WI38 (cell line): ENCODE results near the gene ALG2.

Experiments used
- H3K4me3 ChIP-seq: 2 replicates; pipeline ENCODE4 v1.5.1; 2011; ENCODE audit warnings: low read depth, mild to moderate bottlenecking, control low read depth, low read length
- TF ChIP-seq, protein P1 (sequence below): IDR thresholded peaks from 2 replicates; pipeline ENCODE4 v1.5.1; 2012; ENCODE audit warnings: low read depth, mild to moderate bottlenecking, control low read depth, low read length

Gene ALG2

DNA sequence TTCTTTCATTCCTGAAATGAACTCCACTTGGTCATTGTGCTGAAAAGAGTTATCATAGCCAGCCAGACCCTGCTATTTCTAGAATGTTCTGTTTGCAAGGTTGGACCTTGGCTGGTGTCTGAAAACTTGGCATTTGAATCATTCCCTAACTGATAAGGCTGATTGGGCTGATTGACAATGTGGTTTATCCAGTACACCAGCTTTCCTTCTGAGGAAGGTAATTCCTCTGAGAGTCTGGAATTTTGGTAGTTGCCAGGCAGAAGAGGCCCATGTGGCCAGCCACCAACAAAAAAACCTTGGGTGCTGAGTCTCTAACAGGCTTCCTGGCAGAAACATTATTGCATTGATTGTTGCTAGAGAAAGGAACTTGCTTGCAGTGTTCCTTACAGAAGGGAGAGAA, 15.6 kb upstream of the ALG2 start:
- TF ChIP-seq, protein P1, sequence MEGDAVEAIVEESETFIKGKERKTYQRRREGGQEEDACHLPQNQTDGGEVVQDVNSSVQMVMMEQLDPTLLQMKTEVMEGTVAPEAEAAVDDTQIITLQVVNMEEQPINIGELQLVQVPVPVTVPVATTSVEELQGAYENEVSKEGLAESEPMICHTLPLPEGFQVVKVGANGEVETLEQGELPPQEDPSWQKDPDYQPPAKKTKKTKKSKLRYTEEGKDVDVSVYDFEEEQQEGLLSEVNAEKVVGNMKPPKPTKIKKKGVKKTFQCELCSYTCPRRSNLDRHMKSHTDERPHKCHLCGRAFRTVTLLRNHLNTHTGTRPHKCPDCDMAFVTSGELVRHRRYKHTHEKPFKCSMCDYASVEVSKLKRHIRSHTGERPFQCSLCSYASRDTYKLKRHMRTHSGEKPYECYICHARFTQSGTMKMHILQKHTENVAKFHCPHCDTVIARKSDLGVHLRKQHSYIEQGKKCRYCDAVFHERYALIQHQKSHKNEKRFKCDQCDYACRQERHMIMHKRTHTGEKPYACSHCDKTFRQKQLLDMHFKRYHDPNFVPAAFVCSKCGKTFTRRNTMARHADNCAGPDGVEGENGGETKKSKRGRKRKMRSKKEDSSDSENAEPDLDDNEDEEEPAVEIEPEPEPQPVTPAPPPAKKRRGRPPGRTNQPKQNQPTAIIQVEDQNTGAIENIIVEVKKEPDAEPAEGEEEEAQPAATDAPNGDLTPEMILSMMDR = no peak
- H3K4me3 ChIP-seq = no peak overlapping the region

DNA sequence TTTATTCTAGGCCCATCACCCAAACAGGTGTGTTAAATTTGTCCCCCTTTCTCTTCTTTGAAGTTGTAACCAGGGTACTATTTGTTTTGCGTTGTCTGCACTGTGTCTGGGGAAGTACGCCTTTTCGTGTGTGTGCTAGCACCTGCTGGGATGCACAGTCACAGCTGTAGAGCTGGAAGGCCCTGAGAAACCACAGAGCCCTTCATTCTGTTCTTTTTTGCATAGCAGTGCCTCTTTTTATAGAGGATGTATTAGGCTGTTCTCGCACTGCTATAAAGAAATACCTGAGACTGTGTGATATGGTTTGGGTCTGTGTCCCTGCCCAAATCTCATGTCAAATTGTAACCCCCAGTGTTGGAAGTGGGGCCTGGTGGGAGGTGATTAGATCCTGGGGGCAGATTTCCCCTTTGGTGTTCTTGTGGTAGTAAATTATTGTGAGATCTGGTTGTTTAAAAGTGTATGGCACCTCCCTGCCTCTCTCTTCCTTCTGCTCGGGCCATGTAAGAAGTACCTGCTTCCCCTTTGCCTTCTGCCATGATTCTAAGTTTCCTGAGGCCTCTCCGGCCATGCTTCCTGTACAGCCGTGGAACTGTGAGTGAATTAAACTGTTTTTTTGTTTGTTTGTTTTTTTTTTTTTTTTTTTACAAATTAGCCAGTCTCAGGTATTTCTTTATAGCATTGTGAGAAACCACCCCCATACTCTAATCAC, 14.3 kb upstream of the ALG2 start:
- TF ChIP-seq, protein P1 = no peak

DNA sequence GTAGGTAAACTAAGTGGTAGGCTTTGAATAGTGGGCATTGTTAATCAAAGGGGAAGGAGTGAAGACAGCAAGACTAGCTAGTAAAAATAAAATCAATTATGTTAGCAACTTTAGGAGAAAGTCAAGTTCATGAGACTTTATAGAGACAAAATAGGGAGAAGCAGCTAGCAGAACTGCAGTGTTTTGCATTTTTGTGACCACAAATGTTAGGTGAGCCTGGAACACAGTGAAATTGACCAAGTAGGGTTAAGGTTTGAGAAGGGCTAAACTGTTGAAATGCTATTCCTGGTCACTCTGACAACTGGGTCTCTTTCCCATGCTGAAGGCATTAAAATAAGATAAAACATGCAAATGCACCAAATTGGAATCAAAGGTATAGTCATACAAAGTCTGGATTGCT, 13.3 kb upstream of the ALG2 start:
- TF ChIP-seq, protein P1 = no peak

More for the DNA sequence above, 14.3 kb upstream of the ALG2 start:
- H3K4me3 ChIP-seq = no peak overlapping the region

DNA sequence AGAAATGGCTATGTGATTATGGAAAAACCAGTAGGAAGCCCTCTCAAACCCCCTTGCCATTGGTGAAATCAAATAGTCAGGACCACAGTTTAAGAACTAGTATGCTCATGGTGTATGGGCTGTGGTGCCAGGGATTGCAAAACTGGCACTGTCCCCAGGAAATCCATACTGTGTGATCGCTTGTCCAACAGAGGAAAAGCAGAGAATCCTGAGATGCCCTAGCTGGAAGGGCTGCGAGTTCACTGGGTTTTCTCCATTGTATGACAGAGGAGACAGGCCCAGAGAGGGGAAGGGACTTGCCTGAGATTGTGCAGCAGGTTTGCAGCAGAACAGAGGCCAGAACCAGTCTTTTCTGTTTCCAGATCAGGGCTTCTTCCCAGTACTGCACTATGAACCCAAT, 12.9 kb upstream of the ALG2 start:
- H3K4me3 ChIP-seq = no peak overlapping the region
- TF ChIP-seq, protein P1 = no peak

More for the DNA sequence above, 13.3 kb upstream of the ALG2 start:
- no peak overlapping the region for H3K4me3 ChIP-seq

DNA sequence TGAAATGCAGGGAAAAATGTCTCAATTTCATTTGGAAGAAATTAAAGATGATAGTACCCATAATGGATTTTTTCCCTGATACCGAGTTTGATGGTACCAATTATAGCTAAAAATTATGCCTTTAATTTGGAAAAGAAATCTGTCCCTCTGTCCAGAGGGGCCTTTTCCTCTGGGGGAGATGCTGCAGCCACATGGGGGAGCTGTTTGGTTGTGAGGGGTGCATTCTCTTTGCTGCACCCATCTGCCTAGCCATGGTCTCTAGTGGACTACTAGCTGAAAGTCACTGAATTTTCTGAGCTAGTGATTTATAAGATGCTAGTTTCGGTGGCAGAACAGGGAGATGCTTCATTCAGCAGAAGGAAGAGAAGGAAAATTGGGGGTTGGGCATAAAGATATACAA, 10.0 kb upstream of the ALG2 start:
- TF ChIP-seq, protein P1 = peak; percentile 54
- H3K4me3 ChIP-seq = no peak overlapping the region

DNA sequence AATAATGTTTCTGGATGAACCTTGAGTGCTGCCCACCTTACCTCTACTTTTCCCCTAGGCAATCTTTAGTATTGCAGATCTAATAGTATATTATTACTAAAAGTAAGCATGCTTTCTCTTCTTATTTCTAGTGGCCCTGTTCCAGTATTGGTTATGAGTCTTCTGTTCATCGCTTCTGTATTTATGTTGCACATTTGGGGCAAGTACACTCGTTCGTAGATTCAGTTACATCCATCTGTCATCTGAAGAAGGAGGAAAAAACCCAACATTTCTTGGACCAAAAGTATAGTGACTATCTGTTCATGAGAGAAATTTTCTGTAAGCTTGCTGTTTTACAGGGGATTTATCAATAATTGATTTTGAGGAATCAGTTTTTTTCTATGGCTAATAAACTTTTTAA, 8.5 kb upstream of the ALG2 start:
- TF ChIP-seq, protein P1 = no peak
- H3K4me3 ChIP-seq = no peak overlapping the region

DNA sequence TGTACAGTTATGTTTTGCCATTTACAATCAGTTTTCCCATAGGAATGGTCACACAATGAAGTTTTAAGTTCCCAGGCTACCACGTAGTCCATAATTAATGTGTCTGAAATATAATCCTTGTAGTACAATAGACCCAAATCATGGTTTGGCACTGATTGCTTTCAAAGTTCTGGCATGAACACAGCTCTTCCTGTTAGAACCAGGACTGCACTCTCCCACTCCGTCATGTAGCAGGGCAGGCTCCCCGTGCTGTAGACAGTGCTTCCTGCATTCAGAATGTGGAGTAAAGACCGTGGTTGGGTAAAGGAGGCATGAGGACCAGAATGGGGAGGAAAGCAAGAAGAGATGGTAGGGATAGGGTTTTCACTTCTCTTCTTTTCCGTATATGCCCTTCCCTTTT, 4.3 kb upstream of the ALG2 start:
- TF ChIP-seq, protein P1 = no peak
- H3K4me3 ChIP-seq = no peak overlapping the region
